Lower lobe of right lung (tissue), 2 donors: ENCODE results near the gene GALNT9. TPM values are rescaled to one million over a fixed set of nuclear protein-coding genes. Genes with fewer than 3 reads are reported as not detected.

Experiments
- ATAC-seq, 2 donors: fragments of 200-7000 bp; cut with Tn5 transposase; one replicate each; pipeline ENCODE4 v1.9.1; 2020 to 2022; ENCODE audit warnings: mild to moderate bottlenecking in 2 of 2, moderate library complexity in 2 of 2
- DNase-seq: peaks from one replicate; pipeline ENCODE4 v3.0.0-alpha.2; 2020
- H3K27ac ChIP-seq: fragments of 200-600 bp; one replicate; pipeline ENCODE4 v1.8.0; 2022
- H3K27me3 ChIP-seq: fragments of 200-600 bp; one replicate; pipeline ENCODE4 v1.8.0; 2022; ENCODE audit warnings: low read depth
- H3K36me3 ChIP-seq: fragments of 200-600 bp; one replicate; pipeline ENCODE4 v1.8.0; 2022; ENCODE audit warnings: mild to moderate bottlenecking
- H3K4me1 ChIP-seq: fragments of 200-600 bp; one replicate; pipeline ENCODE4 v1.8.0; 2022
- H3K4me3 ChIP-seq: fragments of 200-600 bp; one replicate; pipeline ENCODE4 v1.8.0; 2022; ENCODE audit warnings: mild to moderate bottlenecking
- H3K9me3 ChIP-seq: fragments of 200-600 bp; one replicate; pipeline ENCODE4 v1.8.0; 2022
- intact Hi-C: fragments of 100-400 bp; cut with DNase I; formaldehyde crosslinking; loops from one replicate; pipeline ENCODE4 v1.11.0; 2022
- total RNA-seq: library from RNA; stranded (reverse); fragmentation: NEBNext Ultra II Directional; extraction: Animal tissue kit (Norgen Biotek cat#: 25700); gene quantifications from one replicate; pipeline ENCODE4 v1.2.1, GENCODE V29; 2021
- TF ChIP-seq, protein P1 (sequence below): fragments of 200-600 bp; IDR thresholded peaks from one replicate; pipeline ENCODE4 v1.8.0; 2022; ENCODE audit warnings: antibody characterized with exemption, mild to moderate bottlenecking
- donor health status: DM: no; HTN: yes; CAD: no; lungs with severe emphysema.

The GALNT9 gene
- total RNA-seq, 1 donor from 2014 or later, result not detected

DNA sequence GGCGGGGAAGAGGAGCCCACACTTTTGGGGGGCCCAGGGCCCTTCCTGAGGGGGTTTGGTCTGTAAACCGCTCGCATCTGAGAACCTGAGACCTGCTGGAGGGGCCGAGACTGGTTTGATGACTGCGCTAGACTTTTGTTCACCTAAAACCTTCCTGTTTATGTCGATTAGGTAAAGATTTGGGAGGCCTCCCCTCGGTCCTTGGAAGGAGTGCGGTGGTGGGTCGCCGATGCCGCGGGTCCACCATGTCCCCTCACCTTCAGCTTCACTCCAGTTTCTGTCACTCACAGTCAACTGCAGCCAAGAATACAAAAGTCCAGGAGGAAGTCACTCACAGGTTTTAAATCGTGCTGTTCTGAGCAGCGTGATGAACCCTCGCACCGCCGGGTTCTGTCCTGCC lies 10.5 kb upstream of the GALNT9 start:
- DNase-seq (no peak), ATAC-seq (no peak)
- H3K27ac ChIP-seq, result no peak overlapping the region
- no peak overlapping the region for H3K4me3 ChIP-seq
- intact Hi-C loops, result no loop called here
- H3K36me3 ChIP-seq, result no peaks in the 10 kb centered on the region
- no peaks in the 10 kb centered on the region for H3K9me3 ChIP-seq
- TF ChIP-seq, protein P1, sequence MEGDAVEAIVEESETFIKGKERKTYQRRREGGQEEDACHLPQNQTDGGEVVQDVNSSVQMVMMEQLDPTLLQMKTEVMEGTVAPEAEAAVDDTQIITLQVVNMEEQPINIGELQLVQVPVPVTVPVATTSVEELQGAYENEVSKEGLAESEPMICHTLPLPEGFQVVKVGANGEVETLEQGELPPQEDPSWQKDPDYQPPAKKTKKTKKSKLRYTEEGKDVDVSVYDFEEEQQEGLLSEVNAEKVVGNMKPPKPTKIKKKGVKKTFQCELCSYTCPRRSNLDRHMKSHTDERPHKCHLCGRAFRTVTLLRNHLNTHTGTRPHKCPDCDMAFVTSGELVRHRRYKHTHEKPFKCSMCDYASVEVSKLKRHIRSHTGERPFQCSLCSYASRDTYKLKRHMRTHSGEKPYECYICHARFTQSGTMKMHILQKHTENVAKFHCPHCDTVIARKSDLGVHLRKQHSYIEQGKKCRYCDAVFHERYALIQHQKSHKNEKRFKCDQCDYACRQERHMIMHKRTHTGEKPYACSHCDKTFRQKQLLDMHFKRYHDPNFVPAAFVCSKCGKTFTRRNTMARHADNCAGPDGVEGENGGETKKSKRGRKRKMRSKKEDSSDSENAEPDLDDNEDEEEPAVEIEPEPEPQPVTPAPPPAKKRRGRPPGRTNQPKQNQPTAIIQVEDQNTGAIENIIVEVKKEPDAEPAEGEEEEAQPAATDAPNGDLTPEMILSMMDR, result no peak
- no peaks in the 10 kb centered on the region for H3K4me1 ChIP-seq
- peaks cover 44% of the 10 kb centered on the region for H3K27me3 ChIP-seq

DNA sequence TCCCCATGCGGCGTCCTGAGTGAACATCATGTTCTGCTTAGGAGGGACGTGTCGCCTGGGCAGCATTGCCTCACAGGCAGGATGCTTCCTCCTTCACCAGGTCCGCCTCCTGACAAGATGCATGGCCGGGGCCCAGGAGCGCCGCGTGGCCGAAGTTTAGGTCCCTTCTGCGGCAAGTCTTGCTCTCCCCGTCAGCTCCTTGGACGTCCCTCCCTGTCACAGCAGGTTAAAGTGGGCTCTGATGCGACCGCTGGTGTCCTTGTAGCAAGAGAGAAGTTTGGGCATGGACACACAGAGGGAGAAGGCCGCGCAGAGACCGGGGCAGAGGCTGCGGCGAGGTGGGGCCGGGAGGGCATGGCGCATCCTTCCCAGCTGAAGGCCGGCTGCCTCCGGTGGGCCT lies 9.4 kb upstream of the GALNT9 start:
- no peaks in the 10 kb centered on the region for H3K9me3 ChIP-seq
- DNase-seq (no peak), ATAC-seq (no peak)
- no peak overlapping the region for H3K27ac ChIP-seq
- TF ChIP-seq, protein P1, result no peak
- no peaks in the 10 kb centered on the region for H3K4me1 ChIP-seq
- H3K4me3 ChIP-seq, result no peak overlapping the region
- H3K36me3 ChIP-seq, result no peaks in the 10 kb centered on the region
- intact Hi-C loops, result no loop called here
- H3K27me3 ChIP-seq, result peaks cover 50% of the 10 kb centered on the region

DNA sequence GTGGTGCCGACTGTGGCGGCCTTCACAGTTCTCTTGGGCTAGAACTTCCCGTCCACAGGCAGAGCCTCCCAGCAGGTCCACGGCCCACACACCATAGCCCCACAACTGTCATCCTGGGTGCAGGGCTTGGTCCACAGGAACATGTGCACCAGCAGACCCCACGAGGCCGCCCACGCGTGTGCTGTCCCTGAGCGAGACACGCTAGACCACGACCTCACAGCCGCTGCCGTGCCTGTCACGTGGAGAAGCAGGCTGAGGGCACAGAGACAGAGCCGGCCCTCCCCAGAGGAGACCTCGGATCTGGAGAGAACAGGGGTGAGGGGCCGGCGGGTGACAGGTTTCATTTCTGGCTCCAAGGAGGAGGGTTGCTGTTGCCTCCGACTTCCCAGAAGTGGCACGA lies 8.9 kb upstream of the GALNT9 start:
- Histone ChIP-seq H3K4me1 (no peaks in the 10 kb centered on the region), H3K9me3 (no peaks in the 10 kb centered on the region), H3K27me3 (peaks cover 54% of the 10 kb centered on the region), H3K4me3 (no peak overlapping the region), H3K36me3 (no peaks in the 10 kb centered on the region), H3K27ac (no peak overlapping the region)
- no peak for ATAC-seq
- DNase-seq, result no peak
- TF ChIP-seq, protein P1, result no peak
- intact Hi-C loops, result no loop called here

DNA sequence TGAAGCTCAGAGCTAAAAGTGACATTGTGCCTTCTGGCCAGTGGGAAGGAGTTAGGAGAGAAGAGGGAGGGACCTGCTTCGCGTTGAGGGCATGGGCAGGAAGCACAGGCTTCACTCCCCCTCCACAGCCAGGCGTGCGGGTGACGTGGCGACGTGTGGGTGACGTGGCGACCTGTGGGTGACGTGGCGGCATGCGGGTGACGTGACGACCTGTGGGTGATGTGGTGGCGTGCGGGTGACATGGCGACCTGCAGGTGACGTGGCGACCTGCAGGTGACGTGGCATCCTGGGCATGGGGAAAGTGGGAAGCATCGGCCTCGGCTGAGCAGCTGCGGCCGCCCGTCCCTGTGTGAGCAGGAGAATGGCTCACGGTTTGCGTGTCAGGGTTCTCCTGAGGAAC lies 8.2 kb upstream of the GALNT9 start:
- H3K27me3 ChIP-seq, result peaks cover 59% of the 10 kb centered on the region
- no peak overlapping the region for H3K27ac ChIP-seq
- TF ChIP-seq, protein P1, result no peak
- DNase-seq (no peak), ATAC-seq (no peak)
- no peaks in the 10 kb centered on the region for H3K36me3 ChIP-seq
- no peaks in the 10 kb centered on the region for H3K4me1 ChIP-seq
- H3K4me3 ChIP-seq, result no peak overlapping the region
- intact Hi-C loops, result no loop called here
- no peaks in the 10 kb centered on the region for H3K9me3 ChIP-seq

DNA sequence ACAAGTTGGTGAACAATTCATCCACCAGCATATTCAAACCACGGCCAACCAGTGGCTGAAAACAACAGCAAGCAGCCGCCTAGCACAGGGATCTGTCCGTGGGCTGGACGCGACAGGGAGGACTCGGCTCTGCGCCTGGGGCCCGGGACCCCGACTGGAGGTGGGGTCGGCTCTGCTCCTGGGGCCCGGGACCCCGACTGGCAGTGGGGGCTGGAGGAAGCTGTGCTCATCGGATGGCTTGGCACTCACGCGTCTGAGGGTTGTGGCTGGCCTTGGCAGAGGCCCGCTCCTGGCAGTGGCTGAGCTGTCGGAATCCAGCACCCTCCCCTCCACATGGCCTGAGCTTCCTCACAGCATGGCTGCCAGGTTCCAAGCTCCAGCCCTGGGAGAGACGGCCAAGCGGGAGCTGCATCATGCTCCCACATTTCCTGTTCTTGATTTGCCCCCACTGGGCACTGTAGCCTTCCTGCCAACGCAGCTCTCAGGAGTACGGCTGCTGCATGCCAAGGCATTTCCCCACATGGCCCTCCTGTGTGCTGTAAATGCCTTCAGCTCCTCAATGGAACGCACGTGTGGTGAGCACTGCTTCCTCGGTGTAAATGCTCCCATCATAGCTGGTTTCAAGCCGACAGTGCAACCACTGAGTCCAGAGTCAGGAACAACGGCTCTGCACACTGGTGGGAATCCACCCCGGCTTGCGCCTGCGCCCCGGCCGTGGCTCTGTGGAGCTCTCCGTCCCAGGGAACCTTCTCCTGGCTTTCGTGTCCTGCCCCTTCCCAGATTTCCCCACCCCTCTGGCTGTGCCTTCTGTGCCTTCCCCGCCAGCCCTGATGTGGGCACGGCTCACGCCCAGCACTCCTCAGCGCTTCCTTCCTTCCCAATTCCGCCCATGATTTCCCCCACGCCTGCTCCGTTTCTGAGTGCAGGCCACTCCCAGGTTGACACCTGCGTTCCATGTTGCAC lies 7.3 kb upstream of the GALNT9 start:
- no peaks in the 10 kb centered on the region for H3K9me3 ChIP-seq
- no peak for ATAC-seq
- TF ChIP-seq, protein P1, result no peak
- no peaks in the 10 kb centered on the region for H3K36me3 ChIP-seq
- H3K4me1 ChIP-seq, result no peaks in the 10 kb centered on the region
- peaks cover 61% of the 10 kb centered on the region for H3K27me3 ChIP-seq
- H3K4me3 ChIP-seq, result no peak overlapping the region
- intact Hi-C loops, result no loop called here
- no peak for DNase-seq
- H3K27ac ChIP-seq, result no peak overlapping the region
